ENCODE measurements around the gene ACP7.
A peak's percentile ranks its signal among the peaks of the same experiment; 100 is the strongest.
"Not testable (repeated sequence)": the region's sequence is repeated elsewhere in the genome, so short reads cannot be mapped to it uniquely, and the experiment has no call there.

The ACP7 gene

GRCh38 chr19:39139305-39139874 lies 55.2 kb downstream of the ACP7 start:
- Mint-ChIP-seq H3K4me3 (no peak overlapping the region), H3K27ac (peak overlapping the region; percentile 75)

GRCh38 chr19:39139971-39140453 lies 55.8 kb downstream of the ACP7 start:
- no peak overlapping the region for H3K4me3 Mint-ChIP-seq
- H3K36me3 Mint-ChIP-seq (ENCODE audit: low read depth) = no peaks in the 10 kb centered on the region
- no peak for TF ChIP-seq CTCF (IDR thresholded peaks at IDR 0.05)
- peak overlapping the region; percentile 75 for H3K27ac Mint-ChIP-seq
- no peaks in the 10 kb centered on the region for H3K9me3 Mint-ChIP-seq
- peaks cover 80% of the 10 kb centered on the region for H3K4me1 Mint-ChIP-seq
- H3K27me3 Mint-ChIP-seq (ENCODE audit: low read depth, poor library complexity) = no peaks in the 10 kb centered on the region
- no peak for DNase-seq

More at GRCh38 chr19:39139305-39139874, 55.2 kb downstream of the ACP7 start:
- Mint-ChIP-seq H3K36me3 (ENCODE audit: low read depth) (no peaks in the 10 kb centered on the region), H3K9me3 (no peaks in the 10 kb centered on the region), H3K4me1 (peaks cover 78% of the 10 kb centered on the region), H3K27me3 (ENCODE audit: low read depth, poor library complexity) (no peaks in the 10 kb centered on the region)
- no peak for TF ChIP-seq CTCF (IDR thresholded peaks at IDR 0.05)
- DNase-seq = no peak

- Mint-ChIP-seq H3K27ac (no peak overlapping the region), H3K4me1 (peaks cover 76% of the 10 kb centered on the region), H3K4me3 (no peak overlapping the region), H3K9me3 (no peaks in the 10 kb centered on the region), H3K27me3 (ENCODE audit: low read depth, poor library complexity) (no peaks in the 10 kb centered on the region), H3K36me3 (ENCODE audit: low read depth) (no peaks in the 10 kb centered on the region)
- TF ChIP-seq CTCF (IDR thresholded peaks at IDR 0.05) = no peak
- no peak for DNase-seq
These were observed 56.4 kb downstream of the ACP7 start for GRCh38 chr19:39140594-39140993.

GRCh38 chr19:39141929-39142328 lies 57.8 kb downstream of the ACP7 start:
- no peak for TF ChIP-seq CTCF (IDR thresholded peaks at IDR 0.05)
- H3K36me3 Mint-ChIP-seq (ENCODE audit: low read depth) = peaks cover 4% of the 10 kb centered on the region
- peaks cover 71% of the 10 kb centered on the region for H3K4me1 Mint-ChIP-seq
- peak overlapping the region; percentile 64 for H3K27ac Mint-ChIP-seq
- no peak for DNase-seq
- H3K27me3 Mint-ChIP-seq (ENCODE audit: low read depth, poor library complexity) = no peaks in the 10 kb centered on the region
- H3K4me3 Mint-ChIP-seq = no peak overlapping the region
- no peaks in the 10 kb centered on the region for H3K9me3 Mint-ChIP-seq

GRCh38 chr19:39142630-39143029 lies 58.5 kb downstream of the ACP7 start:
- peaks cover 64% of the 10 kb centered on the region for H3K4me1 Mint-ChIP-seq
- H3K4me3 Mint-ChIP-seq = no peak overlapping the region
- H3K27ac Mint-ChIP-seq = no peak overlapping the region
- H3K27me3 Mint-ChIP-seq (ENCODE audit: low read depth, poor library complexity) = no peaks in the 10 kb centered on the region
- TF ChIP-seq CTCF (IDR thresholded peaks at IDR 0.05) = no peak
- H3K9me3 Mint-ChIP-seq = peaks cover 3% of the 10 kb centered on the region
- DNase-seq = no peak
- peaks cover 11% of the 10 kb centered on the region for H3K36me3 Mint-ChIP-seq (ENCODE audit: low read depth)

GRCh38 chr19:39143757-39144289 lies 59.7 kb downstream of the ACP7 start:
- H3K27me3 Mint-ChIP-seq (ENCODE audit: low read depth, poor library complexity); H3K4me3 Mint-ChIP-seq; DNase-seq: not testable (repeated sequence)
- H3K9me3 Mint-ChIP-seq = peaks cover 12% of the 10 kb centered on the region
- peak overlapping the region; percentile 64 for H3K27ac Mint-ChIP-seq
- H3K36me3 Mint-ChIP-seq (ENCODE audit: low read depth) = peaks cover 19% of the 10 kb centered on the region
- peaks cover 59% of the 10 kb centered on the region for H3K4me1 Mint-ChIP-seq
